K562 (cell line): ENCODE data around the gene RIOK3. TPM values are rescaled to one million over a fixed set of nuclear protein-coding genes. Genes with fewer than 3 reads are reported as not detected.

ENCODE experiments used
- FOXA3 ChIP-seq, 2 experiments: fragments of 450-650 bp in 1 of 2; sonication (generic) in 1 of 2; formaldehyde crosslinking; IDR thresholded peaks in 1 of 2; conservative IDR thresholded peaks in 1 of 2; 2 replicates each; pipeline versions ENCODE4 v1.4.0 to v1.8.0; 2020 to 2022; ENCODE audit warnings: mild to moderate bottlenecking in 2 of 2, missing genetic modification reagents in 1 of 2
- FOXK2 ChIP-seq, 2 experiments: fragments of 450-650 bp; IDR thresholded peaks in 1 of 2; conservative IDR thresholded peaks in 1 of 2; 2 replicates each; pipeline ENCODE4 v1.6.1; 2016; ENCODE audit warnings: low read depth in 2 of 2, mild to moderate bottlenecking in 1 of 2
- HMGXB4 ChIP-seq: sonication (generic); formaldehyde crosslinking; IDR thresholded peaks from 2 replicates; pipeline ENCODE4 v1.8.1; 2023; ENCODE audit warnings: mild to moderate bottlenecking, missing genetic modification reagents
- JUND ChIP-seq, 2 experiments: IDR thresholded peaks; 2 replicates in 1 of 2; 3 replicates in 1 of 2; pipeline ENCODE4 v1.6.1; 2011; ENCODE audit warnings: borderline replicate concordance in 2 of 2, low read depth in 2 of 2, low read length in 2 of 2, improper control_type of control experiment in 1 of 2, missing biosample characterization in 1 of 2, missing genetic modification characterization in 1 of 2, missing genetic modification reagents in 1 of 2
- MITF ChIP-seq: IDR thresholded peaks from 2 replicates; pipeline ENCODE4 v1.6.1; 2014; ENCODE audit warnings: antibody characterized with exemption
- NONO ChIP-seq, 2 experiments: fragments of 200-400 bp in 1 of 2; fragments of 450-650 bp in 1 of 2; formaldehyde crosslinking in 1 of 2; IDR thresholded peaks; 2 replicates each; pipeline ENCODE4 v1.6.1; 2017; ENCODE audit warnings: low read depth in 2 of 2, mild to moderate bottlenecking in 2 of 2, moderate library complexity in 2 of 2, low read length in 1 of 2
- POLR2AphosphoS5 ChIP-seq: IDR thresholded peaks from 2 replicates; pipeline ENCODE4 v1.6.1; 2011; ENCODE audit warnings: mild to moderate bottlenecking, low read depth, low read length, moderate library complexity; ENCODE audit not compliant: control insufficient read depth, insufficient read depth
- RBM34 ChIP-seq: fragments of 200-400 bp; formaldehyde crosslinking; IDR thresholded peaks from 2 replicates; pipeline ENCODE4 v1.6.1; 2018; ENCODE audit warnings: low read length, borderline replicate concordance; ENCODE audit not compliant: insufficient read depth
- RFX7 ChIP-seq: fragments of 250-450 bp; sonication (Bioruptor Pico); IDR thresholded peaks from 2 replicates; pipeline ENCODE4 v1.5.1; 2021; ENCODE audit warnings: mild to moderate bottlenecking
- SAFB ChIP-seq: fragments of 200-400 bp; formaldehyde crosslinking; IDR thresholded peaks from 2 replicates; pipeline ENCODE4 v1.6.1; 2017; ENCODE audit warnings: low read depth, low read length, borderline replicate concordance
- SPI1 ChIP-seq: IDR thresholded peaks from 2 replicates; pipeline ENCODE4 v1.6.1; 2011; ENCODE audit warnings: low read depth, low read length, control low read depth, borderline replicate concordance
- ZNF57 ChIP-seq: fragments of 450-650 bp; formaldehyde crosslinking; IDR thresholded peaks from 2 replicates; pipeline ENCODE4 v1.4.0; 2020; ENCODE audit warnings: mild to moderate bottlenecking, moderate library complexity
- ZNF609 ChIP-seq: sonication (generic); formaldehyde crosslinking; IDR thresholded peaks from 2 replicates; pipeline ENCODE4 v1.8.1; 2023; ENCODE audit warnings: missing genetic modification reagents, mild to moderate bottlenecking, borderline replicate concordance
- ZNF668 ChIP-seq: fragments of 250-450 bp; sonication (Bioruptor Pico); IDR thresholded peaks from 2 replicates; pipeline ENCODE4 v1.8.0; 2022; ENCODE audit warnings: mild to moderate bottlenecking, inconsistent platforms
- ZZZ3 ChIP-seq: fragments of 450-650 bp; IDR thresholded peaks from 2 replicates; pipeline ENCODE4 v1.6.1; 2016; ENCODE audit warnings: antibody characterized with exemption, mild to moderate bottlenecking, moderate library complexity
- polyA plus RNA-seq, 8 experiments: library from polyadenylated mRNA; depleted of rRNA in 4 of 8; stranded (reverse) in 5 of 8; unstranded in 3 of 8; fragments of >200 nt; fragmentation: Nextera tagmentation in 2 of 8; fragmentation: Illumina TruSeq in 1 of 8; extraction: Ambion mirVana in 2 of 8; extraction: Trizol in 1 of 8; gene quantifications; 2 replicates each; pipeline versions ENCODE4 v1.2.1 to v1.2.3, GENCODE V29; 2011 to 2014; ENCODE audit warnings: inconsistent platforms in 1 of 8, missing spikeins in 1 of 8
- total RNA-seq, 7 experiments: library from RNA; depleted of rRNA in 6 of 7; stranded (reverse); fragments of >200 nt in 6 of 7; fragmentation: Illumina TruSeq in 2 of 7; extraction: Trizol in 2 of 7; gene quantifications; 2 replicates each; pipeline versions ENCODE4 v1.2.1 to v1.2.3, GENCODE V29; 2011 to 2021; ENCODE audit warnings: low replicate concordance in 1 of 7

The RIOK3 gene
- total and polyA plus RNA-seq, 9 of the 15 experiments (the other 6 are each of a cell fraction or from before 2014, with no cell fraction given) = 21.4 to 89.5 (median 62.9) TPM

- TF ChIP-seq HMGXB4 (CRISPR knock-in tag) (no peak), SPI1 (no peak), RBM34 (no peak), POLR2AphosphoS5 (peak; percentile 72; the same call in 1 of the 2 replicates), ZNF57 (CRISPR knock-in tag) (no peak), ZNF668 (CRISPR knock-in tag) (no peak), NONO (IDR thresholded peaks at IDR 0.05; ENCODE audit: low read depth in 2 of 2, low read length in 1 of 2) (0 out of 4 replicates have a peak, but pooled peaks of 1 of the 2 experiments have one; percentile 34), FOXA3 (CRISPR knock-in tag; conservative IDR thresholded peaks at IDR 0.05 in 1 of 2, IDR thresholded peaks at IDR 0.05 in 1 of 2) (no peak), FOXK2 (conservative IDR thresholded peaks at IDR 0.05 in 1 of 2, IDR thresholded peaks at IDR 0.05 in 1 of 2; ENCODE audit: low read depth in 2 of 2) (peak; percentile 91 to 92), ZNF609 (CRISPR knock-in tag) (no peak), JUND (IDR thresholded peaks at IDR 0.05; ENCODE audit: borderline replicate concordance, low read depth, low read length) (no peak), JUND (tag; IDR thresholded peaks at IDR 0.05; ENCODE audit: borderline replicate concordance, low read depth, low read length) (no peak; the same call in 2 of the 3 replicates), SAFB (no peak), ZZZ3 (no peak), RFX7 (CRISPR knock-in tag) (no peak), MITF (no peak)
Observed at GRCh38 chr18:23452728-23453679, at the start of gene RIOK3 (continued).
